IPS-18c (cell line): ENCODE measurements around the gene SIRT4.
"Not testable (repeated sequence)": the region's sequence is repeated elsewhere in the genome, so short reads cannot be mapped to it uniquely, and the experiment has no call there.

Source experiments
- H3K4me3 ChIP-seq: 2 replicates; pipeline ENCODE4 v1.7.0; 2013; ENCODE audit warnings: low read depth, mild to moderate bottlenecking, low read length, moderate library complexity; ENCODE audit not compliant: insufficient read depth
- H3K9me3 ChIP-seq: one replicate; pipeline ENCODE4 v1.6.1; 2013; ENCODE audit warnings: mild to moderate bottlenecking, low read length, moderate library complexity; ENCODE audit not compliant: control insufficient read depth, insufficient read depth

SIRT4 gene, protein sequence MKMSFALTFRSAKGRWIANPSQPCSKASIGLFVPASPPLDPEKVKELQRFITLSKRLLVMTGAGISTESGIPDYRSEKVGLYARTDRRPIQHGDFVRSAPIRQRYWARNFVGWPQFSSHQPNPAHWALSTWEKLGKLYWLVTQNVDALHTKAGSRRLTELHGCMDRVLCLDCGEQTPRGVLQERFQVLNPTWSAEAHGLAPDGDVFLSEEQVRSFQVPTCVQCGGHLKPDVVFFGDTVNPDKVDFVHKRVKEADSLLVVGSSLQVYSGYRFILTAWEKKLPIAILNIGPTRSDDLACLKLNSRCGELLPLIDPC

DNA sequence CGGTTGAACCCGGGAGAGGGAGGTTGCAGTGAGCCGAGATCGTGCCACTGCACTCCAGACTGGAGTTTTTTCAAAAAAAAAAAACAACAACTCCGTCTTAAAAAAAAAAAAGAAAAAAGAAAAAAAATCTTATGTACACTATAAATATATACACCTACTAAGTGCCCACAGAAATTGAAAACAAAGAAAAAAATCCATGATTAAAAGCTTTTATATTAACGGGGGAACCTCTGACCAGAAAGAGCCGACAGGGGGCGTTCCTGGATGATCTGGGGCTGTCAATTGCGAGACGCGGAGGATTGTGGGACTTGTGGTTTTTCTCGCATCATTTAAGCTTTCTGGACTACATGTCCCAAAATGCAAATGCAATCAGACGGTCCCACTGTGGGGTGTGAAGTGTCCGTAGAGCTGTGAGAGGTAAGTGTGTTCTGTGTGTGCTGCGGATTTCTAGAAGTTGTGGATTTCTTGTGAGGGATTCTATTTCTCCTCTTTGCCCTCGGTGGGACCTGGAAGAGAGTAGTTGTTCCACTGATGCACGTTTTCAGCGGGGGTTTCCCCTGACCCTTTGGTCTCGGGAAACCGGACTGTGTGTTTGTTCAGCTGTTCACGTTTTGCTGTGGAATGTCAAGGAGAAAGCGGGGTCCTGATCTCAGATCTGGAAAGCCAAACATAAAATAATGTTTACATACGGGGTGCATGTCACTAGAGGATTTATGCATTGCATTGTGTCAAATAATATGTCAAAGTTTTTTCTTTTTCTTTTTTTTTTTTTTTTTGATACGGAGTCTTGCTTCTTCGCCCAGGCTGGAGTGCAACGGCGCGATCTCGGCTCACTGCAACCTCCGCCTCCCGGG is at the start of gene SIRT4:
SIRT4 (plus strand) TSS at position 360 of the 854 bp plus-strand sequence. CDS start 1,241 bp downstream, outside the sequence.
- Histone ChIP-seq H3K4me3 (peak within 1 kb of the TSS; percentile 52), H3K9me3 (no peaks in the 10 kb centered on the region)

DNA sequence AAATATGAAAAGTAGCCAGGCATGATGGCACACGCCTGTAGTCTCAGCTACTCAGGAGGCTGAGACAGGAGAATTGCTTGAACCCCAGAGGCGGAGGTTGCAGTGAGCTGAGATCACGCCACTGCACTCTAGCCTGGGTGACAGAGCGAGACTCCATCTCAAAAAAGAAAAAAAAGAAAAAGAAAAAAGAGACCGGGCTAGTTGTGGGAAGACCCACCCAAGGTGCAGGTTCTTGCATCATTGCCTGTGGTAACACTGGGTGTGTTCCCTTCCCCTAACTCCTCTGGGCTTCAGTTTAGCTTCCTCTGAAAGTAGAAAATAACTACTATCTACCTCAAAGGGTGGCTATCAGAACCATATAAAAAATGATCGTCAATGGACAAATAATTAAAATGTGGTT is 48.8 kb upstream of the SIRT4 start:
- not testable (repeated sequence) for H3K4me3 ChIP-seq, H3K9me3 ChIP-seq

DNA sequence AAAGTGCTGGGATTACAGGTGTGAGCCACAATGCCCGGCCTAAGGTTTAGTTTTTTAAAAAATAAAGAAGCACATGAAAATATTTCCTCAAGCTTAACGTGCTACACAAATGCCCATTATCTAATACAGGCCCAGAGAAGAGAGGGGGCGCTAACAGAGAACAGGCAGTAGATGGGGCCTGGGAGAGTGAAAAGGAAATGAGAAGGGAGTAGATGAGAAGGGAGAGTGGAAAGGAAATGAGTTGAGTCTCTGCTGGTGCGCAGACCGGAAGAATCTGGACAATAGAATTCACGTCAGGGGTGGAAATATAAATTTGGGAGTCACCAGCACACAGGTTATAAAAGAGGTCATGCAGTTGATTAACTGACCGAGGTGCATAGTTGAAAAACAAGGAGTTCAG is 47.3 kb upstream of the SIRT4 start:
- H3K9me3 ChIP-seq: peaks cover 2% of the 10 kb centered on the region
- H3K4me3 ChIP-seq: no peak overlapping the region

DNA sequence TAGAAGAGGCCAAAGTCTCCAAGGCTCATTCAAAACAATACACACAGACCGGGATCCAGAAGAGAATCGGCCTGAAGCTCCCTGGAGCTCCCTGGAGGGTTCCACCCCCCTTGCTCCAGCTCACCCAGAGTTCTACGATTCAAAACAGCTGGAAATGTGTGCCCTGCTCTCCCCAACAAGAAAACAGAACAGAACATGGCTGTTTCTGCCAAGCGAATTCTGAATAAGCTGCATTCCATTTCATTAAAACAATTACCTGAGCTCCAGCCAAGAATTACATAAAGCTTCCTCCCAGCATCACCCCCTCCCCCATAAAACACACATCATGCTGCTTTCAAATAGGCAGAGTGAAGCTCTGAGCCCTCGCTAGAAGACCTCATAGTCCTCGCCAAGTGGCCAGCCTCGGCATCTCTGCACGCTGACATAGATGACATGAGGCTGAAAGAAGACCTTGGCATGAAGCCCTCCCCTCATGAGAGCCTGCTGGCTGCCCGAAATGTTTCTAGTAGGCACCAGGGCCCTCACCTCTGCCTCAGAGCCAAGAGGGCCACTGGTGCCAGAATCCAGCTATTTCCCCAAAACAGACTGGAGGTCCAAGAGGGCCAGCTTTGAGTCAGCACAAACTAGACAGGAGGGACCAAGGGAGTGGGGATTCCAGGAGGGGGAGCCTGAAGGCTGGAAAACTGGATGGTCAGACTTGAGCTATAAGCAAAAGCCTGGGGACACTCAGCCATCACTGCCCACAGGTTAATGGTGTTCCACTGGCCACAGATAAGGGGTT is 44.9 kb upstream of the SIRT4 start:
- H3K4me3 ChIP-seq: no peak overlapping the region; the same call in 1 of the 2 replicates
- H3K9me3 ChIP-seq: peaks cover 2% of the 10 kb centered on the region

DNA sequence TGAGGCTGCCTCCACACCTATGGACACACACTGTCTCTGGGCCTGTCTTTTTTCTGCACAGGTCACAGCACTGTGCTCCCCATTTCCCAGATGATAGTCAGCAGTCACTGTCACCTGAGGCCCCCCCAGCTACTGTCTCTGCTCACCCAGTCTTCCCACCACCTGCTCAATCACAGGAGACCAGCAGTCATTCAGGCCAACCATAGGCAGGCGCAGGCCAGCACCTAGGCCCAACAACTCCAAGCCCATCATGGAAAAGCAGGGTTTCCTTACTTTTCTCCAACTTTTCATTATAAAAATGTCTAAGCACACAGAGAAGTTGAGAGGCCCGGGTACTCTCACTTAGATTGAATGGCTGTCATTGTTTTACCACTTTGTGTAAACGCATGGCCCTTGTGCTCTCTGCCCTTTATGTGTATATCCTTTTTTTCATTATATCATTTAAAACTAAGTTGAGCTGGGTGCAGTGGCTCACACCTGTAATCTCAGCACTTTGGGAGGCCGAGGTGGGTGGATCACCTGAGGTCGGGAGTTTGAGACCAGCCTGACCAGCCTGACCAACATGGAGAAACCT is 43.7 kb upstream of the SIRT4 start:
- peaks cover 5% of the 10 kb centered on the region for H3K9me3 ChIP-seq
- H3K4me3 ChIP-seq: no peak overlapping the region

DNA sequence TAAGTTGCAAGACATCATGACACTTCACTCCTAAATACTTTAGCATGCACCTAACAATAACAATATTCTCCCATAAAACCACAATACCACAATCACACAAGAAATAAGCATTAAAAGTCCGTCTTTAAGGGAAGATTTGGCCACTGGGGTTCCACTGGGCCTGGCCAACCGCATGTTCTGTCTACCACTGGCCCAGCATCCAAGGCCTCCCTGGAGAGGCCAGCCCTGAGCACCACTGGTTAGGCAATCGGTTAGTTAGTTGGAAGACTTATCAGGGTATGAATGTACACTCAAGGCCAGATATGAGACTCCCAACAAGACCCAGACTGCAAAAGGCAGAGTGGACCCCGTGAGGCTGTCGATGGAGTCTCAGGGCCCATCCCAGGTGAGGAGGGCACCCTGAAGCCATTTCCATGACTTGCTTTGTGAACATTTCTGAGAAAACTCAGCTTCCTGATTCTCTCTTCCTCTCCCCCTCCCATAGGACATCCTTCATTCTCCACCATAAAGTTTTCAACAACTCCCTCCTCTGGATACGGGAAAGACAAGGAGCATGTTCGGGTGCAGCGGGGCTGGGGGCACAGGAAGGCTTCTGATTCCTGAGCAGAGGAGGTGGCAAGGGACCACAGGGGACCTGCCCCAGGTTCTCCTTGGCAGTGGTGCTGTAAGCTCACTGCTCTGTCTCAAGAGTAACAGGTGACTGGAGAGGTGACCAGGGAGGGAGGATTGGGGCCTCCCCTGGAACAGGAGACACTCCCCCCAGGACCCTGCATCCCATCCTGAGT is 42.5 kb upstream of the SIRT4 start:
- H3K9me3 ChIP-seq: peaks cover 5% of the 10 kb centered on the region

DNA sequence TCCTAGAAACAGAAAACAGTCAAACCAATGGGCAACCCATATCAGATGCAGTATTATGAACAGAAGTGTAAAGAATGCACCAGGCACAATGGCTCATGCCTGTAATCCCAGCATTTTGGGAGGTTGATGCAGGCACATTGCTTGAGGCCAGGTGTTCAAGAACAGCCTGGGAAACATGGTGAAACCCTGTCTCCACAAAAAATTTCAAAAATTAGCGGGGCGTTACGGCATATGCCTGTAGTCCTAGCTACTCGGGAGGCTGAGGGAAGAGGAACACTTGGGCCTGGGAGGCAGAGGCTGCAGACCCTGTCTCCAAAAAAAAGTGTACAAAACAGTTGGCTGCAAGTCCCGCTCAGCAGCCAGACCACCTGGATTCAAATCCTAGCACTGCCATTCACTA is 41.5 kb upstream of the SIRT4 start:
- Histone ChIP-seq H3K9me3 (peaks cover 5% of the 10 kb centered on the region), H3K4me3 (no peak overlapping the region)

More for the DNA sequence above, 42.5 kb upstream of the SIRT4 start:
- no peak overlapping the region for H3K4me3 ChIP-seq

DNA sequence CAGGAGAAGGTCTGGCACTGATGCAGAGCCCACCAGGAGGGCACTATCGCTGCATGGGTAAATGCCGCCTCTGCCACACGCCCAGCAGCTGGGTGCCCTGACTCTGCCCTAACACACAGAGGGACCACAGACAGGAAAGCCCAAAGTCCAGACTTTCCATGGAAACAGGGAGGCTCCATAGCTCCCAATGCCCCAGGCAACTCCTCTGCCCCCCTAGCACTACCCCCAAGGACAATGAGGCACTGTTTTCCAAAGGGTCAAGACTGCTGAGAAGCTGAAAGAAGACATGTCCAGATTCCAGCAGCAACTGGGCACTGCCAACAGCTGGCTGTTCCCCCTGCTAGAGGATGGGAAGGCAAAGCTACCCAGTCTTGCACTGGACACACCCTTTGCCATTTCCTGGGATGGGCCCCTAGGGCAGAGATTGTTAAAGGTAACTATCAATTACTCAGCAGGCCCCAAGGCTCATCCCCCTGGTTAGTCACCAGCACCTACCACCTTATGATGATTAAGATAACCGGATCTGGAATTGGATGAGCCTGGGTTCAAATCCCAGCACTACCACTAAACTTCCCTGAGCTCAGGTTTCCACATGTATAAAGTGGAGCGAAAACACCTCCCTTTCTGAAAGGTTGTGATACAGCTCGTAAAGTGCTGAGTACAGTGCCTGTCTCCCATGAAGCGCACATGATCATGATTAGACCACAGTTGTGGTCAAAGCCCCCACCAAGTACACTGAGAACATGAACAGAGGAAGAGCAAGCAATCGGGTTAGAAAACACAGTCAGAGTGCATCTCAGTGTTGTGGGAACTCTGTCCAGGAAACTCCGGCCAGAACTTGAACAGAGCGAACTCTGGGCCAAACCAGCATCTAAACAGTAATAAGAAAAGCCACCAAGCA is 39.9 kb upstream of the SIRT4 start:
- Histone ChIP-seq H3K4me3 (no peak overlapping the region), H3K9me3 (peaks cover 5% of the 10 kb centered on the region)

DNA sequence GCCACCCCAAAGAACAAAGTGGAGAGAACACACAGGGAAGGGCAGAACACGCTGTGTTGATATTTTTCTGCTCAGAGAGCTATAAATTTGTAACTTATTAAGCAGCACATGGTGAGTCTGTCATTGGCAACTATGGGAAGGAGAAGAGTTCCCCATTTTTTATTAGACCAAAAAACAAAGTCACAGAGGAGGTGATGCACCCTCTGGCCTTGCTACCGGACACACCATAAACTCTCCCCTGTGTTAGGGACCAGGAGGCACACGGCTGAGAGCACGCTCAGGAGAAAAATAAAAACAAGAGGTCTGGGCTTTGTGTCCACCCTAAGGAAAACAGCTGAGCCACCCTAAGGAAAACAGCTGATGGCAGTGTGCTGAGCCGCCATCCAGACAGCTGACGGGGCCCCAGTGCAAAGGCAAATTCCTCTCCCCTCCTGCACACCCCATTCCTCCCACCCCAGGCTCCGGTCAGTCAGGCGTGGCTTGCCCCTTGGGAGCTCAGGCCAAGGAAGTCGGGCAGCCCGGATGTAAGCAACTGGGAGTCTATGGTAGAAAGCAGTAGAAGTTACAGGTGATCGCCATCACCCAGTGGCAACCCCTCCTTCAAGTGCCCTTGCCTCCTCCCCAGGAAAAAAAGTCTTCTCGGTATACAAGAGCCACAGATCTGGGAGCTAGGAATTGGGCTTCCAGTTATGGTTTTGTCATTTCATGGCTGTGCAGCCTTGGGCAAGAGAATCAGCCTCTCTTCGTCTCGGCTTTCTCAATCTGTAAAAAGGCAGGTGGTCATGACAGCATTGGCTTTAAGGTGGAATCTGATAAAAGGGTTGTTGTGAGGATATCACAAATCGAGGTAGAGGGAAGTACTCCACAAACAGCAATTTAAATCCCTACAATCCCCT is 39.0 kb upstream of the SIRT4 start:
- peak overlapping the region; percentile 86 for H3K4me3 ChIP-seq
- peaks cover 3% of the 10 kb centered on the region for H3K9me3 ChIP-seq

DNA sequence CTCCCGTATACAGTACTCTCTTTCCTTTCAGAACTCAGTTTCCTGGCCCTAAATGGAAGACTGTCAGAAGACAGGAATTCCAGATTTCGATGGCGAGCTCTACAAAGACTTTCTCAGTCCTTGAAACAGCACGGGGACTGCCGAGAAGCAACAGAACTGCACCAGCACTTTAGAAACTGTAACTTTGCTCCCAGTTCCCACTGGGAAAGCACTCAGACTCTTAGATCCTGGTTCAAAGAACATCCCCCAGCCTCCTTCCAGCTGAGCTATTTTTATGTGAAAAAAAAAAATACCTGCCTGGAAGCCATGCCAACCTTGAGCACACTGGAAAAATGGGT is 38.4 kb upstream of the SIRT4 start:
- Histone ChIP-seq H3K4me3 (peak overlapping the region; percentile 86), H3K9me3 (peaks cover 3% of the 10 kb centered on the region)

DNA sequence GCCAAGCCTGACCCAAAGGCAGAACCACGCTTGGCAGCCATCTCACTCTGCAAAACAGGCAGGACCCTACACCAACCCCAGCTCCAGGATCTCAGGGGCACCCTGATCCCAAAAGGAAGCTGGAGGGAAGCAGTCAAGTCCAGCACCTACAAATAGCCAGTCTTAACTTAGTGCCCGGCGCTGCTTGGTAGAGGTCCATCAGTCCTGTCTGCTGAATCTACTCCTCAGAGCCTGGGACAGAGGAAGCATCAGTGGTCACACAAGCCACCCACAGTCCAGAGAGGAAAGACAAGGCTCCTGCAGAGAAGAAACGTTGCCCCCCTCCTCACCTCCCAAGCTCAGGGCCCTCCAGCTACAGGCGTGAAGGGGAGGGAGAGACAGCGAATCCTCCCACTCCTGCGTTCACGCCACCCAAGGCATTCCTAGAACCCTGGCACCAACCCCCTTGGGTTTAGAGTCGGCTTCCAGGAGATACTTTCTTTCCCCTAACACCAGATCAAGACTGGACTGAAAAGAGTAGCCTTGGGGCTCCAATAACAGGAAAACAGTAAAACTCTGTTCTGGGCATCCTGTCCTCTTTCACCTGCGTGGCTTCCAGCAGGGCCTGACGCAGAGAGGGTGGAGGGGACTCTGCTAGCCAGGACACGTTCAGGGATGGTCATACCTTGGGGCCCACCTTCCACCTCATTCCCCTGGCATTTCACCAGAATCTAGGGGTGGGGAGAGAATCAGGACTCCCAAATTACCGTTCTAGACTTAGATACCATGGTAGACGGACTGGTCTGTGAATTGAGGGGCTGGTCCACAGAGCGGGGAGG is 37.8 kb upstream of the SIRT4 start:
- Histone ChIP-seq H3K9me3 (peaks cover 3% of the 10 kb centered on the region), H3K4me3 (peak overlapping the region; percentile 86)

DNA sequence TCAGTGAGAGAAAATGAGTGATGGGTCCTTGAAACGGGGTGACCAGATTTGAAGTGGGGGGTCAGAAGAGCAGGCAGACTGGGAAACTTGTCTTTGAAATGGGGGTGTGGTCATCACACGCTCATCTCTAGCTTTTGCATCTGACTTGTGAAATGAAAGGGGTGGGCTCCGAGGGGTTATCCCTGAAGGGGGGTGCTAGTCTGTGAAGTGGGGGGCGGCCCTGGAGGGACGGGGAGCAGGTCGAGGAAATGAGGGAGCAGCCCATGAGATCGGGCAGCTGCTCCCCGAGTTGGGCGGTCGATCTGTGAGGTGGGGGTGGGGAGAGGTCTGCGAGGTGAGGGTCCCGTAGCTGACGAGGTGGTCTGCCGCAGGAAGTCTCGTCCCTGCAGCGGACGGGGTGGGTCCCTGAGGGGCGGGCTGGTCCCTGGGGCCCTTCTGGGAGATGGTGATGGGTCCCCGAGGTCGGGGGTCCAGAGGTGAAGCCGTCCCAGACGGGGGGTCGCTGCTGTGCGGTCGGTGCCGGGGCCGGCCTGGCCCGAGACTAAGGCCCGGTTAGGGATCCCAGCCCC is 37.1 kb upstream of the SIRT4 start:
- Histone ChIP-seq H3K9me3 (peaks cover 3% of the 10 kb centered on the region), H3K4me3 (peak overlapping the region; percentile 86)

DNA sequence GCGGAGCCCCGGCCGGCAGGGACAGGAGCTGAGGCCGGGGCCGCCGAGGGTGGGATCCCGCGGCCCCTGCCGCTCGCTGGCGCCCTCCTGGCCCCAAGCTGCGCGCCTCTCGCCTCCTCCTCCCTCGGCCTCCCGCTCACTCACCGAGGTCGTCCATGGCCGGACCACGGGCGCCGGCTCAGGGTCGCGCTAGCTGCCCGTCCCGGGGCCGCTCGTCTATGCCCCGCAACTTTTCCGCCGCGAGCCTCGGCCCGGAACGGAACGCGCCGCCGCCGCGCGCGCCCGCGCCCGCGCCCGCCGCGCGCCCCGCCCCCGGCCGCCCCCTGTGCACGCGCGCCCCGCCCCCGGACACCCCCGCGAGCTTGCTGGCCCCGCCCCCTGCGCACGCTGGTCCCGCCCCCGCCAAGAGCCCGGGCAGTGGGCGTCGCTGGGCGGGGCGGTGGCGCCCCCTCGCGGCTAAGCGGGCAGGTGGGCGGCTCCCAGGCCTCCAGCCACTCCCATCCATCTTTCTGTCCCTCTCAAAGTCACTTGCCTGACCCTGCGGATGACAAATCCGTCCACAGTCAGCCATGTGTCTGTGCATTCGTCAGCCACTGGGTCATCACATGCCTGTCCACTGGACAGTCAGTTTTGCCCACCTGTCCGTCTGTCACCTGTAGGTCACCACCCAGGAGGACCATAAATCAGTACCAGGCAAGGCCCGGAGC is 36.5 kb upstream of the SIRT4 start, which contains the start of gene PXN:
PXN (minus strand) TSS at position 258 of the 707 bp plus-strand sequence; CDS start at position 157, 101 bp downstream.
- Histone ChIP-seq H3K9me3 (peaks cover 3% of the 10 kb centered on the region), H3K4me3 (peak within 1 kb of the TSS; percentile 86)
